IMR-90 (cell line): ENCODE measurements around the gene ZNF423. TPM values are rescaled to one million over a fixed set of nuclear protein-coding genes. Genes with fewer than 3 reads are reported as not detected.

Experiments
- ATAC-seq: fragments of 200-7000 bp; cut with Tn5 transposase; 2 replicates; pipeline ENCODE4 v1.9.1; 2020; ENCODE audit warnings: low read depth, mild to moderate bottlenecking, moderate library complexity
- BruUV-seq: library from RNA; stranded (reverse); fragments of 400-500 nt; replicated peaks from 2 replicates; lab custom pipeline; 2021; lab: Mats Ljungman, UMichigan
- CTCF ChIA-PET: fragments of 300-600 bp; formaldehyde crosslinking; extraction: SDS; loops from one replicate; lab custom pipeline; 2021; ENCODE audit warnings: antibody characterized with exemption; lab: Yijun Ruan, JAX
- POLR2A ChIA-PET: fragments of 300-600 bp; sonication (Branson Sonifier 250); formaldehyde crosslinking; loops from one replicate; lab custom pipeline; 2022; ENCODE audit warnings: antibody characterized with exemption; ENCODE audit not compliant: unreplicated experiment; lab: Charles Lee
- DNase-seq: peaks from one replicate; pipeline ENCODE4 v3.0.0; 2013
- H2AFZ ChIP-seq: replicated peaks from 2 replicates; pipeline ENCODE3; 2013; ENCODE audit warnings: low read length, mild to moderate bottlenecking; ENCODE audit not compliant: poor library complexity
- H2AK5ac ChIP-seq: 2 replicates; pipeline ENCODE4 v1.6.1; 2013; ENCODE audit warnings: low read depth, low read length, inconsistent platforms
- H2AK9ac ChIP-seq: replicated peaks from 2 replicates; pipeline ENCODE3; 2013; ENCODE audit warnings: mild to moderate bottlenecking, low read depth, low read length, moderate library complexity; ENCODE audit not compliant: poor library complexity
- H2BK120ac ChIP-seq: 2 replicates; pipeline ENCODE4 v1.6.1; 2013; ENCODE audit warnings: low read depth, low read length, inconsistent platforms
- H2BK15ac ChIP-seq: 3 replicates; pipeline ENCODE4 v1.6.1; 2013; ENCODE audit warnings: low read depth, low read length, inconsistent platforms
- H2BK20ac ChIP-seq: 2 replicates; pipeline ENCODE4 v1.6.1; 2013; ENCODE audit warnings: low read depth, mild to moderate bottlenecking, inconsistent platforms, low read length, moderate library complexity
- H2BK5ac ChIP-seq: 2 replicates; pipeline ENCODE4 v1.6.1; 2013; ENCODE audit warnings: mild to moderate bottlenecking, low read depth, low read length, inconsistent platforms; ENCODE audit not compliant: poor library complexity, severe bottlenecking
- H3K14ac ChIP-seq: replicated peaks from 2 replicates; pipeline ENCODE4 v1.6.1; 2013; ENCODE audit warnings: low read depth, low read length, inconsistent platforms
- H3K18ac ChIP-seq: 2 replicates; pipeline ENCODE4 v1.6.1; 2013; ENCODE audit warnings: low read depth, low read length, control low read depth
- H3K23ac ChIP-seq: 2 replicates; pipeline ENCODE4 v1.6.1; 2013; ENCODE audit warnings: low read depth, low read length, inconsistent platforms
- H3K27ac ChIP-seq: 2 replicates; pipeline ENCODE4 v1.5.1; 2013; ENCODE audit warnings: mild to moderate bottlenecking, control low read depth, low read length; ENCODE audit not compliant: insufficient read depth
- H3K27me3 ChIP-seq: 2 replicates; pipeline ENCODE4 v1.6.1; 2013; ENCODE audit warnings: low read length; ENCODE audit not compliant: control insufficient read depth, insufficient read depth
- H3K36me3 ChIP-seq: 2 replicates; pipeline ENCODE4 v1.6.1; 2013; ENCODE audit warnings: low read length, mixed read lengths; ENCODE audit not compliant: control insufficient read depth, insufficient read depth
- H3K4ac ChIP-seq: 2 replicates; pipeline ENCODE4 v1.6.1; 2013; ENCODE audit warnings: low read depth, low read length, inconsistent platforms
- H3K4me1 ChIP-seq: 2 replicates; pipeline ENCODE4 v1.6.1; 2013; ENCODE audit warnings: low read length, mixed read lengths; ENCODE audit not compliant: control insufficient read depth, insufficient read depth
- H3K4me2 ChIP-seq: 2 replicates; pipeline ENCODE4 v1.6.1; 2013; ENCODE audit warnings: low read depth, mild to moderate bottlenecking, control low read depth, low read length, moderate library complexity
- H3K4me3 ChIP-seq: 2 replicates; pipeline ENCODE4 v1.5.1; 2013; ENCODE audit warnings: low read depth, mild to moderate bottlenecking, control low read depth, low read length, moderate library complexity; ENCODE audit not compliant: insufficient read depth
- H3K56ac ChIP-seq: 2 replicates; pipeline ENCODE4 v1.6.1; 2013; ENCODE audit warnings: low read length, inconsistent platforms; ENCODE audit not compliant: insufficient read depth; ENCODE audit errors: extremely low read depth
- H3K79me1 ChIP-seq, 2 experiments: 2 replicates each; pipeline ENCODE4 v1.6.1; 2013; ENCODE audit warnings: low read length in 2 of 2, inconsistent platforms in 1 of 2, low read depth in 1 of 2
- H3K9ac ChIP-seq: 2 replicates; pipeline ENCODE4 v1.6.1; 2013; ENCODE audit warnings: low read depth, low read length, control low read depth
- H3K9me1 ChIP-seq: 2 replicates; pipeline ENCODE4 v1.6.1; 2013; ENCODE audit warnings: low read length, inconsistent platforms; ENCODE audit not compliant: insufficient read depth
- H3K9me3 ChIP-seq: 2 replicates; pipeline ENCODE4 v1.6.1; 2013; ENCODE audit warnings: low read length; ENCODE audit not compliant: control insufficient read depth, insufficient read depth
- H4K20me1 ChIP-seq: 2 replicates; pipeline ENCODE4 v1.6.1; 2013; ENCODE audit warnings: low read length, inconsistent platforms; ENCODE audit not compliant: insufficient read depth
- H4K5ac ChIP-seq: 2 replicates; pipeline ENCODE4 v1.6.1; 2013; ENCODE audit warnings: mild to moderate bottlenecking, low read depth, low read length, control low read depth
- H4K8ac ChIP-seq, 2 experiments: 2 replicates each; pipeline ENCODE4 v1.6.1; 2013; ENCODE audit warnings: low read depth in 2 of 2, low read length in 2 of 2, control low read depth in 1 of 2, inconsistent platforms in 1 of 2
- H4K91ac ChIP-seq: 2 replicates; pipeline ENCODE4 v1.6.1; 2013; ENCODE audit warnings: low read depth, low read length, inconsistent platforms; ENCODE audit not compliant: insufficient read depth
- MAZ ChIP-seq: IDR thresholded peaks from 2 replicates; pipeline ENCODE4 v1.6.1; 2012; ENCODE audit warnings: low read depth, mild to moderate bottlenecking, low read length, improper control_type of control experiment, moderate library complexity, borderline replicate concordance
- NFE2L2 ChIP-seq: fragments of 150-350 bp; IDR thresholded peaks from 2 replicates; pipeline ENCODE4 v1.6.1; 2016; ENCODE audit warnings: low read depth, mild to moderate bottlenecking, low read length
- SMC3 ChIP-seq: fragments of 150-350 bp; IDR thresholded peaks from 2 replicates; pipeline ENCODE4 v1.6.1; 2016; ENCODE audit warnings: low read depth, mild to moderate bottlenecking, antibody characterized with exemption, low read length, moderate library complexity
- USF2 ChIP-seq: fragments of 150-350 bp; IDR thresholded peaks from 2 replicates; pipeline ENCODE4 v1.6.1; 2017; ENCODE audit warnings: mild to moderate bottlenecking, antibody characterized with exemption, low read length, low read depth
- WGBS, 2 experiments: methylation state at CpG; one replicate each; pipeline versions ENCODE4 v1.1.5 to v1.1.7; 2013; ENCODE audit warnings: missing lambda C conversion rate in 2 of 2; ENCODE audit not compliant: insufficient read length in 1 of 2; ENCODE audit errors: extremely low coverage in 2 of 2; 5-methylcytosine and 5-hydroxymethylcytosine counted together
- dilution Hi-C: fragments of 300-500 bp; cut with HindIII; formaldehyde crosslinking; loops from one replicate; pipeline ENCODE4 v1.14.3; 2018; ENCODE audit warnings: low sequenced_read_pairs; ENCODE audit not compliant: unreplicated experiment
- in situ Hi-C: fragments of 300-500 bp; cut with MboI; formaldehyde crosslinking; loops from 3 replicates; pipeline ENCODE4 v1.14.3; 2019; ENCODE audit warnings: low sequenced_read_pairs, inconsistent platforms, mixed read lengths
- intact Hi-C: fragments of 100-400 bp; cut with micrococcal nuclease; formaldehyde crosslinking; loops from 2 replicates; pipeline ENCODE4 v1.10.0; 2022
- polyA plus RNA-seq, 3 experiments: library from polyadenylated mRNA; depleted of rRNA; stranded (reverse); fragments of >200 nt; gene quantifications; 2 replicates each; pipeline ENCODE4 v1.2.3, GENCODE V29; 2012; ENCODE audit warnings: low replicate concordance in 1 of 3
- total RNA-seq: library from RNA; depleted of rRNA; stranded (reverse); fragments of >200 nt; gene quantifications from 2 replicates; pipeline ENCODE4 v1.2.3, GENCODE V29; 2012

ZNF423 gene
- total and polyA plus RNA-seq, 2 of the 4 experiments (the other 2 are of a cell fraction), result under 0.01 to 0.10 TPM

- CTCF ChIA-PET, result no interaction called here
- H3K4me1 ChIP-seq, result no peaks in the 10 kb centered on the region
- H2BK15ac ChIP-seq, result no peak overlapping the region
- no peaks in the 10 kb centered on the region for H3K27me3 ChIP-seq
- no peak overlapping the region for H2BK20ac ChIP-seq
- no peak for ATAC-seq
- no peak overlapping the region for H4K8ac ChIP-seq
- H3K4me2 ChIP-seq, result no peak overlapping the region
- H2AFZ ChIP-seq, result no peak overlapping the region
- H2BK5ac ChIP-seq, result no peak overlapping the region
- no peak overlapping the region for H3K56ac ChIP-seq
- H2BK120ac ChIP-seq, result no peak overlapping the region
- no peak overlapping the region for H3K23ac ChIP-seq
- intact Hi-C loops, result no loop called here
- no peaks in the 10 kb centered on the region for H3K9me3 ChIP-seq
- no peak overlapping the region for H2AK5ac ChIP-seq
- H3K79me1 ChIP-seq, result no peaks in the 10 kb centered on the region
- POLR2A ChIA-PET, result no interaction called here
- H4K5ac ChIP-seq, result no peak overlapping the region
- no peak overlapping the region for H4K91ac ChIP-seq
- H3K9me1 ChIP-seq, result no peaks in the 10 kb centered on the region
- no peak overlapping the region for H3K27ac ChIP-seq
- no peak overlapping the region for H3K4ac ChIP-seq
- BruUV-seq, result no TSS peak
- dilution Hi-C loops, result no loop called here
- WGBS, 2 experiments, result no CpG with 5 or more reads among the region's 3 CpGs
- H2AK9ac ChIP-seq, result no peak overlapping the region
- no peak overlapping the region for H3K18ac ChIP-seq
- DNase-seq, result no peak
- no peak overlapping the region for H3K14ac ChIP-seq
- H3K36me3 ChIP-seq, result no peaks in the 10 kb centered on the region
- H3K4me3 ChIP-seq, result no peak overlapping the region
- H4K20me1 ChIP-seq, result no peaks in the 10 kb centered on the region
- in situ Hi-C loops, result no loop called here
- no peak overlapping the region for H3K9ac ChIP-seq
- TF ChIP-seq SMC3, result no peak
- no peak for TF ChIP-seq USF2
- no peak for TF ChIP-seq NFE2L2
- TF ChIP-seq MAZ, result no peak
These were observed 135.7 kb downstream of the ZNF423 start for GRCh38 chr16:49720225-49720624.
